Measurements from ENCODE around the gene PRKX.
"Not testable (repeated sequence)": the region's sequence is repeated elsewhere in the genome, so short reads cannot be mapped to it uniquely, and the experiment has no call there.

PRKX gene

DNA sequence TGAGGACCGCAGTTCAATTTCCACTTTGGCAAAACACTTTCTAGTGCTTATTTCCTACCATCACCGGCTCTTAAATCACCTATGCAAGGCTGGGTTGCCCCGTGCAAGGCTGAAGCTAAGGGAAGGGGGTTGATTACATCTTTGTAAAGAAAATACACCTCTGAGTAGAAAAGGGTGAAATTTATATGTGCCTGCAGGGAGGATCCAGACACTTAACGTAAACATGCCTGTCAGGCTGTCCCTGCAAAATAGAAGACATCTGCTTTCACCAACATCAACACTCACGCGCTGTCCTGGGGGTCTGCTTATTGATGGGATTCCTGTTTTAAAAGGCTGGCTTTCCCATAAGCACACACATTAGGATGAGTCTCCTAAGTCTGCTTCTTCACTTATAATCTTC lies 92.0 kb downstream of the PRKX start:
- in situ Hi-C loops (cut with MboI; ENCODE audit: low pct_unique_long_range_greater_than_20kb, low sequenced_read_pairs, unreplicated experiment): no loop called here
- DNase-seq (ENCODE audit: low spot score): no peak
- TF ChIP-seq CTCF (IDR thresholded peaks at IDR 0.05; ENCODE audit: extremely low read depth, insufficient read depth, missing control alignments): no peak

- in situ Hi-C loops (cut with MboI; ENCODE audit: low pct_unique_long_range_greater_than_20kb, low sequenced_read_pairs, unreplicated experiment); DNase-seq (ENCODE audit: low spot score): not testable (repeated sequence)
These were observed 101.7 kb downstream of the PRKX start for GRCh38 chrX:3611744-3612143.

DNA sequence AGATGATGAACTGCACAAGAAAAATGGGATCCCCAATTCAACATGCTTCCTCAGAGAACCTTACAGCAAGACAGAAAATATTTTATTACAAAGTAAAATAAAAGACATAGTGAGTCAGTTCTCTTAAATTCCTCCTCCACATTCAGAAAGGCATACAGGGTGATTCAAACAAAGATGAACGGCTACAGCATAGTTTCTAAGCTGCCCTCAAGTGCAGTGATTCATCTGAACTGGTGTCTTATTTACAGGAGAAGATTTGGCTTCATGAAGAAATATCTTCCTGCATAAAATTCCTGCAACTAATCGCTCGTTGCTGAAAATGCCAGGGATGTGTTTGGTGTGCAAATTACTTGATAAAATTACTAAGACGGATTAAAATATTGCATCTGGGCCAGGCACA lies 103.6 kb downstream of the PRKX start:
- in situ Hi-C loops (cut with MboI; ENCODE audit: low pct_unique_long_range_greater_than_20kb, low sequenced_read_pairs, unreplicated experiment): no loop called here
- no peak for DNase-seq (ENCODE audit: low spot score)

DNA sequence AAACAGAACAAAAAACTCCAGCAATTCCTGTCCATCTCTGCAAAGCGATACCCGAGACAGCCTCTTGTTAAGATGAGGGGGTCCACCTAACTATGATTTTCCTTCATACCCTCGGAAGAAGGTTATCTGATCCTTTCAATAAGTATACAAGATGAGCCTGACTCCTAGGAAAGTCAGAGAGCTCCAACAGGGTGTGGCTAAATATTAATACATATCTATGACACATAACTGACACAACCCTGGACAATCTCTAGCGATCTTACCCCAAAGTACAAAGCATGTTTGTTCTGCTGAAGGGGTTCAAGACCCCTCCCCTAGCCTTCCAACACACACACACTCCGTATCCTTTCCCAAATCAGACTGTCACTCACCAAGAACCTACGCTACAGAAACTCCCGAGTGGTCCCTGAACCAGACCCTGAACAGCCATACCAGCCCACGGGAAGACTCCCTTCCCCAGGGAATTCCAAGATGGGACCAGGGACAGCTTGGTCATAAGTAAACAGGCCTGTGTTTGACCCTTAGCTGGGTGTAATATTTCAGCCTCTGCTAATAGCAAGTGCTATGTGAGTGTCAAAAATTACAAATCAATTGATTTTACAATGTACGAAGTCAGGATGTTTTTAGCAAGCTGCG lies 110.3 kb downstream of the PRKX start:
- TF ChIP-seq CTCF (IDR thresholded peaks at IDR 0.05; ENCODE audit: extremely low read depth, insufficient read depth, missing control alignments): no peak
- in situ Hi-C loops (cut with MboI; ENCODE audit: low pct_unique_long_range_greater_than_20kb, low sequenced_read_pairs, unreplicated experiment): no loop called here

More for the DNA sequence above, 103.6 kb downstream of the PRKX start:
- TF ChIP-seq CTCF (IDR thresholded peaks at IDR 0.05; ENCODE audit: extremely low read depth, insufficient read depth, missing control alignments): no peak

DNA sequence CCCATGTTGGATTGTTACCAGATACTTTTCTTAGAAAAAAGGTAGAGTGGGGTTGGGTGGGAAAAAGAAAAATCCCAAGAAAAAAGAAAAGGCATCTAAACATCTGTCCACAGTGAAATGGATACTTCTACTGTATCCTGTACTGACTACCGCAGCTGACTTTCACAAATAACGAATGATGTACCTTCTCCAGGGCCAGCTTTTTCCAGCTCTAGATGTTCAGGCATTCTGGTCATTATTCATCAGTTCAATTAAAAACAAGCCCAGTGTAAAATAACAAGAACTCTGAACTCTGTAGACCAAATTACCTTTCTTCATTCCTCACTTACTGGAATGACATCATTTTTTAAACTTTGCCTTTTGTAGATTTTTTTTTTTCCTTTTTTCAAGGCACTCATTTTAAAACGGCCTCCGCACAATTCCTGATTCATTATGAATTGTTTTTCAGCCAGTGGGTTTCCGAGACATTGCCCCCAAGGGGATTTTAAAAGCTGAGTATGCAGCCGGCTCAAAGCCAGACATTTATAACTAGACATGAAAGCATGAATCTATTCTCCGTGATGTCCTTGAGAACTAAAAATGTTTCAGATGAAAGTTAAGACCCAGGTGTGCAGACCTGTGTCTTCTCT lies 113.5 kb downstream of the PRKX start:
- in situ Hi-C loops (cut with MboI; ENCODE audit: low pct_unique_long_range_greater_than_20kb, low sequenced_read_pairs, unreplicated experiment): no loop called here
- no peak for TF ChIP-seq CTCF (IDR thresholded peaks at IDR 0.05; ENCODE audit: extremely low read depth, insufficient read depth, missing control alignments)
- no peak for DNase-seq (ENCODE audit: low spot score)

More for the DNA sequence above, 110.3 kb downstream of the PRKX start:
- DNase-seq (ENCODE audit: low spot score): no peak

DNA sequence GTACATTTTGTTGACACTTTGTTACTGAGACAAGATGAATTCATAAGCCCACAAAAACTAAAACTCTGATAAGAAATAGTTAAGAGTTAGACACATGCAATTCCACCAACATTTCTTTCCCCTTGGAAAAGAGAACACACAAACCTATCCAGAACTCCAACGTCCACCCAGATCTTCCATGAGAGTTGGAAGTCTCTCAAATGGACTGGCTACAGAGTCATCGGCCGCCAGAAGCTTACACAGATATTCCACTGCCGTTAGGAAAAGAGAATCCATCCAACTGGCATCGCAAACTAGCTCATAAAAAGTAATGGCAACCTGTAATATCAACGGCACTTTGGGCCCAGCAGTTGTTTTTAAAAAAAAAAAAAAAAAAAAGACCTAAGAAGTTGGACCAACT lies 114.7 kb downstream of the PRKX start:
- TF ChIP-seq CTCF (IDR thresholded peaks at IDR 0.05; ENCODE audit: extremely low read depth, insufficient read depth, missing control alignments): no peak
- in situ Hi-C loops (cut with MboI; ENCODE audit: low pct_unique_long_range_greater_than_20kb, low sequenced_read_pairs, unreplicated experiment): no loop called here
- DNase-seq (ENCODE audit: low spot score): no peak

GRCh38 chrX:3598046-3598605 lies 115.3 kb downstream of the PRKX start:
- DNase-seq (ENCODE audit: low spot score): no peak
- no peak for TF ChIP-seq CTCF (IDR thresholded peaks at IDR 0.05; ENCODE audit: extremely low read depth, insufficient read depth, missing control alignments)
- in situ Hi-C loops (cut with MboI; ENCODE audit: low pct_unique_long_range_greater_than_20kb, low sequenced_read_pairs, unreplicated experiment): no loop called here

All from GM13977 (cell line).